GM23338 (cell line): ENCODE data around the gene AKAP9. TPM values are rescaled to one million over a fixed set of nuclear protein-coding genes. Genes with fewer than 3 reads are reported as not detected.
"Not testable (repeated sequence)": the region's sequence is repeated elsewhere in the genome, so short reads cannot be mapped to it uniquely, and the experiment has no call there.

Experiments used
- ATAC-seq: fragments of 200-7000 bp; cut with Tn5 transposase; 3 replicates; pipeline ENCODE4 v1.9.1; 2020
- DNase-seq: peaks from one replicate; pipeline ENCODE4 v3.0.0-alpha.2; 2015; ENCODE audit warnings: low spot score
- H2AFZ ChIP-seq: fragments of 200-600 bp; sonication (generic); 2 replicates; pipeline ENCODE4 v1.8.0; 2016; ENCODE audit warnings: antibody characterized with exemption, mild to moderate bottlenecking, moderate library complexity
- H3F3A ChIP-seq: fragments of 200-600 bp; sonication (generic); replicated peaks from 2 replicates; pipeline ENCODE4 v1.8.0; 2017; ENCODE audit warnings: antibody characterized with exemption, mixed run types, low read depth
- H3K27ac ChIP-seq: fragments of 200-600 bp; sonication (generic); 2 replicates; pipeline ENCODE4 v1.6.1; 2016; ENCODE audit warnings: low read depth
- H3K27me3 ChIP-seq: fragments of 200-600 bp; sonication (generic); 2 replicates; pipeline ENCODE4 v1.8.0; 2016; ENCODE audit warnings: mild to moderate bottlenecking, mixed run types, moderate library complexity; ENCODE audit not compliant: insufficient read depth
- H3K36me3 ChIP-seq: fragments of 200-600 bp; sonication (generic); 2 replicates; pipeline ENCODE4 v1.8.0; 2016; ENCODE audit warnings: mild to moderate bottlenecking; ENCODE audit not compliant: insufficient read depth
- H3K4me1 ChIP-seq: fragments of 200-600 bp; sonication (generic); 2 replicates; pipeline ENCODE4 v1.8.0; 2016; ENCODE audit warnings: mild to moderate bottlenecking, moderate library complexity; ENCODE audit not compliant: insufficient read depth
- H3K4me2 ChIP-seq: fragments of 200-600 bp; sonication (generic); 2 replicates; pipeline ENCODE4 v1.7.1; 2017; ENCODE audit warnings: mixed run types
- H3K4me3 ChIP-seq: fragments of 200-600 bp; sonication (generic); 2 replicates; pipeline ENCODE4 v1.6.1; 2016; ENCODE audit warnings: mixed run types
- H3K79me2 ChIP-seq: fragments of 200-600 bp; sonication (generic); replicated peaks from 2 replicates; pipeline ENCODE4 v1.8.0; 2017; ENCODE audit warnings: mild to moderate bottlenecking; ENCODE audit not compliant: insufficient read depth
- H3K9me2 ChIP-seq: fragments of 200-600 bp; sonication (generic); 2 replicates; pipeline ENCODE4 v1.8.0; 2017; ENCODE audit not compliant: insufficient read depth
- H4K20me1 ChIP-seq: fragments of 200-600 bp; sonication (generic); replicated peaks from 2 replicates; pipeline ENCODE4 v1.8.0; 2017; ENCODE audit warnings: mild to moderate bottlenecking; ENCODE audit not compliant: insufficient read depth
- H3K27ac Mint-ChIP-seq: 2 replicates; pipeline ENCODE4 v1.8.0; 2020; ENCODE audit warnings: inconsistent platforms, mild to moderate bottlenecking, moderate library complexity, mixed read lengths
- H3K27me3 Mint-ChIP-seq: 3 replicates; pipeline ENCODE4 v1.8.0; 2022; ENCODE audit warnings: low read depth, mild to moderate bottlenecking, moderate library complexity, mixed read lengths, inconsistent platforms; ENCODE audit not compliant: insufficient read depth, poor library complexity
- H3K36me3 Mint-ChIP-seq: 3 replicates; pipeline ENCODE4 v1.8.0; 2021; ENCODE audit warnings: low read depth, mild to moderate bottlenecking, inconsistent platforms, moderate library complexity, mixed read lengths
- H3K4me1 Mint-ChIP-seq: 3 replicates; pipeline ENCODE4 v1.8.0; 2020; ENCODE audit warnings: mild to moderate bottlenecking, inconsistent platforms, mixed read lengths
- H3K4me3 Mint-ChIP-seq: 3 replicates; pipeline ENCODE4 v1.8.0; 2021; ENCODE audit warnings: moderate library complexity, mild to moderate bottlenecking, inconsistent platforms, mixed read lengths
- H3K9me3 Mint-ChIP-seq: 3 replicates; pipeline ENCODE4 v1.8.0; 2020; ENCODE audit warnings: moderate library complexity, mild to moderate bottlenecking, inconsistent platforms, mixed read lengths
- CREB1 ChIP-seq: fragments of 250-450 bp; sonication (Bioruptor Pico); IDR thresholded peaks from 2 replicates; pipeline ENCODE4 v1.5.0; 2020; ENCODE audit warnings: low read depth, mild to moderate bottlenecking, moderate library complexity
- EZH2 ChIP-seq: fragments of 200-600 bp; sonication (generic); IDR thresholded peaks from one replicate; pipeline ENCODE4 v1.8.0; 2017; ENCODE audit warnings: antibody characterized with exemption, mild to moderate bottlenecking, low read depth; ENCODE audit not compliant: unreplicated experiment
- EZH2phosphoT487 ChIP-seq: fragments of 200-600 bp; sonication (generic); IDR thresholded peaks from one replicate; pipeline ENCODE4 v1.8.1; 2018; ENCODE audit warnings: antibody characterized with exemption; ENCODE audit not compliant: unreplicated experiment
- JUNB ChIP-seq: IDR thresholded peaks from one replicate; pipeline ENCODE4 v1.6.1; 2016; ENCODE audit warnings: antibody characterized with exemption; ENCODE audit not compliant: unreplicated experiment
- NANOG ChIP-seq: IDR thresholded peaks from 2 replicates; pipeline ENCODE4 v1.6.1; 2016; ENCODE audit warnings: antibody characterized with exemption, borderline replicate concordance
- POLR2AphosphoS5 ChIP-seq: IDR thresholded peaks from 2 replicates; pipeline ENCODE4 v1.6.1; 2016; ENCODE audit warnings: antibody characterized with exemption, low read depth
- STAT1 ChIP-seq: IDR thresholded peaks from one replicate; pipeline ENCODE4 v1.6.1; 2016; ENCODE audit warnings: antibody characterized with exemption; ENCODE audit not compliant: unreplicated experiment
- ZNF114 ChIP-seq: fragments of 250-450 bp; sonication (Bioruptor Pico); IDR thresholded peaks from 2 replicates; pipeline ENCODE4 v1.5.0; 2020; ENCODE audit warnings: mild to moderate bottlenecking, moderate library complexity
- ZNF331 ChIP-seq: fragments of 250-450 bp; sonication (Bioruptor Pico); IDR thresholded peaks from 2 replicates; pipeline ENCODE4 v1.5.0; 2020; ENCODE audit warnings: low read depth, mild to moderate bottlenecking, moderate library complexity
- polyA plus RNA-seq: library from polyadenylated mRNA; unstranded; fragments of >200 nt; fragmentation: Nextera tagmentation; extraction: Ambion mirVana; gene quantifications from 2 replicates; pipeline ENCODE4 v1.2.1, GENCODE V29; 2016
- total RNA-seq: library from RNA; depleted of rRNA; stranded (reverse); fragments of >200 nt; shearing (Covaris generic); gene quantifications from 2 replicates; pipeline ENCODE4 v1.2.3, GENCODE V29; 2014
- TF ChIP-seq, protein P1 (sequence below): IDR thresholded peaks from one replicate; pipeline ENCODE4 v1.6.1; 2018; ENCODE audit warnings: antibody characterized with exemption; ENCODE audit not compliant: unreplicated experiment
- TF ChIP-seq, protein P2 (sequence below): IDR thresholded peaks from 2 replicates; pipeline ENCODE4 v1.6.1; 2016; ENCODE audit warnings: antibody characterized with exemption

AKAP9 gene
- total and polyA plus RNA-seq, 2 experiments from 2014 or later: 33.5 to 67.4 TPM

DNA sequence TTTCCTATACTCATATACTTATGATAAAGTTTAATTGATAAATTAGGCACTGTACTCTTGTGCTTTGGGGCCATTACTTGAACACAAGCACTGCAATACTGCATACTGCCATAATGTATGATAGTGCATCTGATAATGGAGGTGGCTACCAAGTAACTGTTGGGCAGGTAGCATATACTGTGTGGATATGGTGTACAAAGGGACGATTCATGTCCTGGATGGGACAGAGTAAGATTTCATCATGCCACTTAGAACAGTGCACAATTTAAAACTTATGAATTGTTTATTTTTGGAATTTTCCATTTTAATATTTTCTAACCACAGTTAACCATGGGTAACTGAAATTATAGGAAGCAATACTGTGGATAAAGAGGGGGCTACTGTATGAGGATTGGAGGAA lies 38.9 kb downstream of the AKAP9 start:
- peaks cover 2% of the 10 kb centered on the region for H3K27me3 Mint-ChIP-seq
- ATAC-seq: no peak
- no peaks in the 10 kb centered on the region for H3K27me3 ChIP-seq

DNA sequence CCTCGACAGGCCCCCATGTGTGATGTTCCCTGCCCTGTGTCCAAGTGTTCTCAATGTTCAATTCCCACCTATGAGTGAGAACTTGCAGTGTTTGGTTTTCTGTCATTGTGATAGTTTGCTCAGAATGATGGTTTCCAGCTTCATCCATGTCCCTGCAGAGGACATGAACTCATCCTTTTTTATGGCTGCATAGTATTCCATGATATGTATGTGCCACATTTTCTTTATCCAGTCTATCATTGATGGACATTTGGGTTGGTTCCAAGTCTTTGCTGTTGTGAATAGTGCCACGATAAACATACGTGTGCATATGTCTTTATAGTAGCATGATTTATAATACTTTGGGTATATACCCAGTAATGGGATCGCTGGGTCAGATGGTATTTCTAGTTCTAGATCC lies 41.7 kb downstream of the AKAP9 start:
- H3K27ac ChIP-seq, DNase-seq, ATAC-seq, H3K27me3 ChIP-seq, H3K4me3 ChIP-seq, H3K4me1 Mint-ChIP-seq, H4K20me1 ChIP-seq, H3F3A ChIP-seq, H3K9me2 ChIP-seq, H3K4me3 Mint-ChIP-seq, H3K27me3 Mint-ChIP-seq, H3K27ac Mint-ChIP-seq, H3K4me1 ChIP-seq, H2AFZ ChIP-seq, H3K36me3 ChIP-seq, H3K4me2 ChIP-seq: not testable (repeated sequence)
- H3K79me2 ChIP-seq: peaks cover 17% of the 10 kb centered on the region
- Mint-ChIP-seq H3K36me3 (peaks cover 39% of the 10 kb centered on the region), H3K9me3 (peaks cover 17% of the 10 kb centered on the region; the same call in 2 of the 3 replicates)

More for the DNA sequence above, 38.9 kb downstream of the AKAP9 start:
- Histone ChIP-seq H3K79me2 (peaks cover 9% of the 10 kb centered on the region; the same call in 1 of the 2 replicates), H3F3A (no peaks in the 10 kb centered on the region), H3K27ac (no peak overlapping the region), H3K4me3 (no peak overlapping the region), H2AFZ (no peak overlapping the region), H4K20me1 (no peaks in the 10 kb centered on the region), H3K4me1 (no peaks in the 10 kb centered on the region), H3K36me3 (no peaks in the 10 kb centered on the region), H3K4me2 (no peak overlapping the region), H3K9me2 (no peaks in the 10 kb centered on the region)
- TF ChIP-seq ZNF114 (CRISPR knock-in tag) (no peak), STAT1 (no peak), CREB1 (no peak)
- Mint-ChIP-seq H3K36me3 (peaks cover 28% of the 10 kb centered on the region), H3K4me3 (no peak overlapping the region), H3K4me1 (no peaks in the 10 kb centered on the region), H3K27ac (no peak overlapping the region), H3K9me3 (peaks cover 14% of the 10 kb centered on the region; the same call in 2 of the 3 replicates)
- DNase-seq: no peak

DNA sequence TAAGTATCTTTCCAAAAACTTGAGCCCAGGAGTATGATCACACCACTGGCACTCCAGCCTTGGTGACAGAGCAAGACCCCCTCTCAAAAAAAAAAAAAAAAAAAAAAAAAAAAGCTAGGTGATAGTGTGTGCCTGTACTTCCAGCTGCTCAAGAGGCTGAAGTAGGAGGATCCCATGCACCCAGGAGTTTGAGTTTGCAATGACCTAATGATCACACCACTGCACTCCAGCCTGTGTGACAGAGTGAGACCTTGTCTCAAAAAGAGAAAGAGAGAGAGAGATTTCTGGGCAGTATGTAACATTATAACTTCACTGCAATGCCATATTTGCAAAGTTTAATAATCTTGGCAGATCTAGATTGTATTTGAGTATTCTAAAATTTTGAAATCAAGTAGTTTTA lies 47.6 kb downstream of the AKAP9 start:
- Histone ChIP-seq H2AFZ (no peak overlapping the region), H3K4me1 (no peaks in the 10 kb centered on the region), H3K79me2 (peaks cover 17% of the 10 kb centered on the region), H3K27me3 (no peaks in the 10 kb centered on the region), H3K36me3 (no peaks in the 10 kb centered on the region), H3K9me2 (no peaks in the 10 kb centered on the region), H3K4me3 (no peak overlapping the region), H3K27ac (no peak overlapping the region), H3F3A (no peaks in the 10 kb centered on the region), H3K4me2 (no peak overlapping the region), H4K20me1 (no peaks in the 10 kb centered on the region)
- no peak for ATAC-seq
- no peaks in the 10 kb centered on the region for H3K4me1 Mint-ChIP-seq
- no peak for DNase-seq
- TF ChIP-seq STAT1 (no peak), ZNF331 (CRISPR knock-in tag) (no peak), EZH2 (no peak), POLR2AphosphoS5 (no peak)
- no peak overlapping the region for H3K27ac Mint-ChIP-seq
- peaks cover 6% of the 10 kb centered on the region; the same call in 2 of the 3 replicates for H3K9me3 Mint-ChIP-seq
- no peak overlapping the region for H3K4me3 Mint-ChIP-seq
- peaks cover 25% of the 10 kb centered on the region for H3K36me3 Mint-ChIP-seq
- no peaks in the 10 kb centered on the region for H3K27me3 Mint-ChIP-seq

DNA sequence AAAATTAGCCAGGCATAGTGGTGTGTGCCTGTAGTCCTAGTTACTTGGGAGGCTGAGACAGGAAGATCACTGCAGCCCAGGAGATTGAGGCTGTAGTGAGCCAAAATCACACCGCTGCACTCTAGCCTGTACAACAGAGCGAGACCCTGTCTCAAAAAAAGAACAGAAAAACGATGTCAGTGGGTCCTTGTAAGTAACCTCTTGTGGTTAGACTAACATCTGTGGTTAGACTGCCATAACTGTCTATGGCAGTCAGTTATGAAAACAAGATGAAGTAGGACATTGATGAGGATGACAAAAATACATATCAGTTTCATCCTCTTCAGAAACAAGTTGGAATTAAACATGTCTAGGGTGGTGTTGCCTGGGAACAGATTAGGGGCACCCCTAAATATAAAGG lies 53.3 kb downstream of the AKAP9 start:
- DNase-seq (no peak), ATAC-seq (no peak)
- H3K4me3 Mint-ChIP-seq: no peak overlapping the region
- Histone ChIP-seq H3K9me2 (no peaks in the 10 kb centered on the region), H2AFZ (no peak overlapping the region), H3K4me3 (no peak overlapping the region), H3K79me2 (no peaks in the 10 kb centered on the region), H3K36me3 (peaks cover 9% of the 10 kb centered on the region; the same call in 1 of the 2 replicates), H3F3A (no peaks in the 10 kb centered on the region), H3K27ac (no peak overlapping the region), H3K4me1 (no peaks in the 10 kb centered on the region), H3K27me3 (no peaks in the 10 kb centered on the region), H4K20me1 (no peaks in the 10 kb centered on the region), H3K4me2 (no peak overlapping the region)
- H3K4me1 Mint-ChIP-seq: no peaks in the 10 kb centered on the region
- H3K27me3 Mint-ChIP-seq: no peaks in the 10 kb centered on the region
- TF ChIP-seq STAT1: no peak
- TF ChIP-seq, protein P1, sequence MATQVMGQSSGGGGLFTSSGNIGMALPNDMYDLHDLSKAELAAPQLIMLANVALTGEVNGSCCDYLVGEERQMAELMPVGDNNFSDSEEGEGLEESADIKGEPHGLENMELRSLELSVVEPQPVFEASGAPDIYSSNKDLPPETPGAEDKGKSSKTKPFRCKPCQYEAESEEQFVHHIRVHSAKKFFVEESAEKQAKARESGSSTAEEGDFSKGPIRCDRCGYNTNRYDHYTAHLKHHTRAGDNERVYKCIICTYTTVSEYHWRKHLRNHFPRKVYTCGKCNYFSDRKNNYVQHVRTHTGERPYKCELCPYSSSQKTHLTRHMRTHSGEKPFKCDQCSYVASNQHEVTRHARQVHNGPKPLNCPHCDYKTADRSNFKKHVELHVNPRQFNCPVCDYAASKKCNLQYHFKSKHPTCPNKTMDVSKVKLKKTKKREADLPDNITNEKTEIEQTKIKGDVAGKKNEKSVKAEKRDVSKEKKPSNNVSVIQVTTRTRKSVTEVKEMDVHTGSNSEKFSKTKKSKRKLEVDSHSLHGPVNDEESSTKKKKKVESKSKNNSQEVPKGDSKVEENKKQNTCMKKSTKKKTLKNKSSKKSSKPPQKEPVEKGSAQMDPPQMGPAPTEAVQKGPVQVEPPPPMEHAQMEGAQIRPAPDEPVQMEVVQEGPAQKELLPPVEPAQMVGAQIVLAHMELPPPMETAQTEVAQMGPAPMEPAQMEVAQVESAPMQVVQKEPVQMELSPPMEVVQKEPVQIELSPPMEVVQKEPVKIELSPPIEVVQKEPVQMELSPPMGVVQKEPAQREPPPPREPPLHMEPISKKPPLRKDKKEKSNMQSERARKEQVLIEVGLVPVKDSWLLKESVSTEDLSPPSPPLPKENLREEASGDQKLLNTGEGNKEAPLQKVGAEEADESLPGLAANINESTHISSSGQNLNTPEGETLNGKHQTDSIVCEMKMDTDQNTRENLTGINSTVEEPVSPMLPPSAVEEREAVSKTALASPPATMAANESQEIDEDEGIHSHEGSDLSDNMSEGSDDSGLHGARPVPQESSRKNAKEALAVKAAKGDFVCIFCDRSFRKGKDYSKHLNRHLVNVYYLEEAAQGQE: no peak
- TF ChIP-seq ZNF114 (CRISPR knock-in tag): no peak
- TF ChIP-seq EZH2: no peak
- TF ChIP-seq NANOG: no peak
- TF ChIP-seq EZH2phosphoT487: no peak
- TF ChIP-seq, protein P2, sequence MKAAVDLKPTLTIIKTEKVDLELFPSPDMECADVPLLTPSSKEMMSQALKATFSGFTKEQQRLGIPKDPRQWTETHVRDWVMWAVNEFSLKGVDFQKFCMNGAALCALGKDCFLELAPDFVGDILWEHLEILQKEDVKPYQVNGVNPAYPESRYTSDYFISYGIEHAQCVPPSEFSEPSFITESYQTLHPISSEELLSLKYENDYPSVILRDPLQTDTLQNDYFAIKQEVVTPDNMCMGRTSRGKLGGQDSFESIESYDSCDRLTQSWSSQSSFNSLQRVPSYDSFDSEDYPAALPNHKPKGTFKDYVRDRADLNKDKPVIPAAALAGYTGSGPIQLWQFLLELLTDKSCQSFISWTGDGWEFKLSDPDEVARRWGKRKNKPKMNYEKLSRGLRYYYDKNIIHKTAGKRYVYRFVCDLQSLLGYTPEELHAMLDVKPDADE: no peak
- TF ChIP-seq JUNB: no peak
- no peak overlapping the region for H3K27ac Mint-ChIP-seq
- H3K9me3 Mint-ChIP-seq: no peaks in the 10 kb centered on the region
- H3K36me3 Mint-ChIP-seq: peaks cover 16% of the 10 kb centered on the region
